GM23338 (cell line): Measurements from ENCODE around the gene TEKT2.

ENCODE experiments used
- CREB1 ChIP-seq: fragments of 250-450 bp; sonication (Bioruptor Pico); IDR thresholded peaks from 2 replicates; pipeline ENCODE4 v1.5.0; 2020; ENCODE audit warnings: low read depth, mild to moderate bottlenecking, moderate library complexity
- CTCF ChIP-seq, 2 experiments: fragments of 200-600 bp in 1 of 2; sonication (generic) in 1 of 2; conservative IDR thresholded peaks; 2 replicates each; pipeline versions ENCODE4 v1.5.1 to v1.6.1; 2016 to 2017; ENCODE audit warnings: antibody characterized with exemption in 2 of 2, low read depth in 2 of 2, mild to moderate bottlenecking in 2 of 2, moderate library complexity in 1 of 2
- EZH2 ChIP-seq: fragments of 200-600 bp; sonication (generic); IDR thresholded peaks from one replicate; pipeline ENCODE4 v1.8.0; 2017; ENCODE audit warnings: antibody characterized with exemption, mild to moderate bottlenecking, low read depth; ENCODE audit not compliant: unreplicated experiment
- POLR2AphosphoS5 ChIP-seq: IDR thresholded peaks from 2 replicates; pipeline ENCODE4 v1.6.1; 2016; ENCODE audit warnings: antibody characterized with exemption, low read depth
- REST ChIP-seq: IDR thresholded peaks from one replicate; pipeline ENCODE4 v1.6.1; 2018; ENCODE audit warnings: antibody characterized with exemption; ENCODE audit not compliant: unreplicated experiment

- TF ChIP-seq EZH2 (no peak), CTCF (conservative IDR thresholded peaks at IDR 0.05; ENCODE audit: low read depth in 2 of 2) (no peak), CREB1 (CRISPR knock-in tag) (no peak), POLR2AphosphoS5 (no peak), REST (no peak)
Measured at GRCh38 chr1:36067871-36068270, 16.0 kb upstream of the TEKT2 start.
